HG03280 (cell line): ENCODE measurements around the gene TTYH1.
A peak's percentile ranks its signal among the peaks of the same experiment; 100 is the strongest.
"Not testable (repeated sequence)": the region's sequence is repeated elsewhere in the genome, so short reads cannot be mapped to it uniquely, and the experiment has no call there.

Experiments
- ATAC-seq: cut with Tn5 transposase; IDR thresholded peaks from one replicate; pipeline ENCODE4 v1.9.1; 2021; ENCODE audit warnings: mild to moderate bottlenecking, moderate library complexity; ENCODE audit not compliant: unreplicated experiment

Gene TTYH1

DNA sequence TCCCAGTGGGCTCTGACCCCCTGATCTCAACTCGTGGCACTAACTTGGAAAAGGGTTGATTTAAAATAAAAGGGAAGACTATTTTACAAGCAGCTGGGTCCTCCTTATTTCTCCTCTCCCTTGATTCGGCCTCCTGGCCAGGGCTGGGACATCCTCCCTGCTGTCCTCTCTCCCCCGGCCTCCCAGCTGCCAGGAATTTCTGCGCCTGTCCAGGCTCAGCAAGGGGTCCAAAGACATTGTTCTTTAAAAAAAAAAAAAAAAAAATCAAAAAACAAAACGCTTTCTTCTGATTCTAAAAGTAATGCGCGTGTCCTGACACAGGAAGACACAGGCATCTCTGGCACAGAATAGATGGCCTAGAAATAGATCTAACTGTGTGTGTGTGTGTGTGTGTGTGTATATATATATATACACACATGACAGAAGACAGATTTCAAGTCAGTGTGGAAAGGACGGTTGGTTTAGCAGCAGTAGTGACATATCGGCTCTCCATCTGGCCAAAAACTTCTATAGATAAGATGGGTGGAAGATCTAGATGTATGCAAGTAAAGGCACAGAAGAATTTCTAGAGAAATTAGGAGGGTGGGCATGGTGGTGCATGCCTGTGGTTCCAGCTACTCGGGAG, 21.5 kb downstream of the TTYH1 start:
- ATAC-seq = no peak

DNA sequence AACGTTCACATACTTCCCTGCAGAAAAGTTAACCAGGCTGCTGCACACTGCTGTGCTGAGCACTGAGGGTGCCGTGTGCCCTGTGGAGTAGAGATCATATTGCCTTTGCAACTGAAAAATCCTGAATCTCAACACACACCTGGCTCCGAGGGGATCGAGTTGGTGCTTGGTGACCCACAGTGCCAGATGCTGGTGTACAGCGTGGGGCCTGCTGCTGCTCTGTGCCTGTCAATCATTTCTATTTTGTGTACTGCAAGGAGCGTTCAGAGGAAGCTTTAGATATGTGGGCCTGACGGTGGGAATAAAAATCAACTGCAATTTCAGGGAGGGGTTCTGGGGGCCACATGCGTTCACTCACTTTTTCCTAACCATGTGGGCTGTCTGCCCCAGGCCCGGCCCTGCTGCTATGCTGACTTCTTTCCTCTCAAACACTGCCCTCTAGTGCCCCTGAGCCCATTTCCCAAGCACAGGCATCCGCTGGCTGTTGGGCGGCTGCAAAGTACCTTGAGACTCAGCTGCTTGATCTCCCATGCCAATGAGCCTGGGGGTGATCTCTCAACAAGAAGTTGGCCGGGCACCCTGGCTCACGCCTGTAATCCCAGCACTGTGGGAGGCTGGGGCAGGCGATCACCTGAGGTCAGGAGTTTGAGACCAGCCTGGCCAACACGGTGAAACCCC, 24.0 kb downstream of the TTYH1 start:
- no peak for ATAC-seq

DNA sequence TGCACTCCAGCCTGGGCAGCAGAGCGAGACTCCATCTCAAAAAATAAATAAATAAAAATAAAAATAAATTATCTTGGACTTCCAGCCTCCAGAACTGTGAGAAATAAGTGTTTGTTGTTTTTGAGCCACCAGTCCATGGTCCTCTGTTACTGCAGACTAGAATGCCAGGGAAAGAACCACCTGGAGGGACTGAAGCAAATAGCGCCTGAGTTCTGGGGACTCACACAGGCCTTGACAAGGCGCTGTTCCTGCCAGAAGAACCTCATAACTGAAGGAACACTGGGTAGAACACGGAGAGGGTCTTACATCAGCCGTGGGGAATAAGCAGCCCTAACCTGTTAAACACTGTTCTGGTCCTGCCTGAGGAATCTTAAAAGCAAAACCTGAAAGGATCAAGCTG, 25.4 kb downstream of the TTYH1 start:
- no peak for ATAC-seq

DNA sequence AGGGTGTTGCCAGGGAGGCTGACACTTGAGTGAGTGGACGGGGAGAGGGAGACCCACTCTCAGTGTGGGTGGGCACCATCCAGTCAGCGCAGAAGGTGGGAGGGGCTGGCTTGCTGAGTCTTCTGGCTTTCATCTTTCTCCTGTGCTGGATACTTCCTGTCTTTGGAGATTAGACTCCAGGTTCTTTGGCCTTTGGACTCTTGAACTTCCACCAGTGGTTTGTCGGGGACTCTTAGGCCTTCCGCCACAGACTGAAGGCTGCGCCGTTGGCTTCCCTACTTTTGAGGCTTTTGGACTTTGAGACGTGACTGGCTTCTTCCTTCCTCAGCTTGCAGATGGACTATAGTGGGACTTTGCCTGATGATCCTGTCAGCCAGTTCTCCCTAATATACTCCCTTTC, 29.5 kb downstream of the TTYH1 start:
- ATAC-seq = no peak

DNA sequence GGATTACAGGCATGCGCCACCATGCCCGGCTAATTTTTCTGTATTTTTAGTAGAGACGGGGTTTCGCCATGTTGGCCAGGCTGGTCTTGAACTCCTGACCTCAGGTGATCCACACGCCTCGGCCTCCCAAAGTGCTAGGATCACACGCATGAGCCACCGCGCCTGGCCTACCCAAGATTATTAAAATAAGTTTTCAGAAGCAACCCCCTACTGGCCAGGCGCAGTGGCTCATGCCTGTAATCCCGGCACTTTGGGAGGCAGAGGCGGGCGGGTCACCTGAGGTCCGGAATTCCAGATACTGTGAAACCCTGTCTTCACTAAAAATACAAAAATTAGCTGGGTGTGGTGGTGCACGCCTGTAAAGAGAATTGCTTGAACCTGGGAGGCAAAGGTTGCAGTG, 31.1 kb downstream of the TTYH1 start:
- ATAC-seq = not testable (repeated sequence)

GRCh38 chr19:54448040-54448773, 32.9 kb downstream of the TTYH1 start:
- no peak for ATAC-seq

- peak; percentile 87 for ATAC-seq
These were observed 33.8 kb downstream of the TTYH1 start, which contains the start of gene LENG8 for GRCh38 chr19:54448774-54449700. Gene LENG8 (plus strand): TSS chr19:54449199. CDS start chr19:54451345, 2,146 bp downstream.

GRCh38 chr19:54449701-54450069, 34.4 kb downstream of the TTYH1 start:
- no peak for ATAC-seq

GRCh38 chr19:54451331-54451871, 36.1 kb downstream of the TTYH1 start:
- no peak for ATAC-seq

GRCh38 chr19:54451997-54452396, 36.7 kb downstream of the TTYH1 start:
- no peak for ATAC-seq

DNA sequence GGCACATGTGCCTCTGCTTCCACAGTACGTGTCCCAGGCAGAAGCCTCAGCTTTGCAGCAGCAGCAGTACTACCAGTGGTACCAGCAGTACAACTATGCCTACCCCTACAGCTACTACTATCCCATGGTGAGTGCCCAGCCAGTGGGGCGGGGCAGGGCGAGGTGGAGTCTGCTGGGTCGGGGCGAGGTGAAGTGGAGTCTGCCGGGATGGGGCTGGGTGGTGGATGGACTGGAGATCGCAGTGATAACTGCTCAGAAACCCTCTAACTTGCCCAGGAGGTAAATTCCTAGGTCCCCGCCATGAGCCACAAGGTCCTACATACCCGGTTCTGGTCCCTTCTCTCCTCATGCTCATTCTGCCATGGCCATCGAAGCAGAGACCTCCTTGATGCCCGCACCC, 37.4 kb downstream of the TTYH1 start:
- no peak for ATAC-seq

DNA sequence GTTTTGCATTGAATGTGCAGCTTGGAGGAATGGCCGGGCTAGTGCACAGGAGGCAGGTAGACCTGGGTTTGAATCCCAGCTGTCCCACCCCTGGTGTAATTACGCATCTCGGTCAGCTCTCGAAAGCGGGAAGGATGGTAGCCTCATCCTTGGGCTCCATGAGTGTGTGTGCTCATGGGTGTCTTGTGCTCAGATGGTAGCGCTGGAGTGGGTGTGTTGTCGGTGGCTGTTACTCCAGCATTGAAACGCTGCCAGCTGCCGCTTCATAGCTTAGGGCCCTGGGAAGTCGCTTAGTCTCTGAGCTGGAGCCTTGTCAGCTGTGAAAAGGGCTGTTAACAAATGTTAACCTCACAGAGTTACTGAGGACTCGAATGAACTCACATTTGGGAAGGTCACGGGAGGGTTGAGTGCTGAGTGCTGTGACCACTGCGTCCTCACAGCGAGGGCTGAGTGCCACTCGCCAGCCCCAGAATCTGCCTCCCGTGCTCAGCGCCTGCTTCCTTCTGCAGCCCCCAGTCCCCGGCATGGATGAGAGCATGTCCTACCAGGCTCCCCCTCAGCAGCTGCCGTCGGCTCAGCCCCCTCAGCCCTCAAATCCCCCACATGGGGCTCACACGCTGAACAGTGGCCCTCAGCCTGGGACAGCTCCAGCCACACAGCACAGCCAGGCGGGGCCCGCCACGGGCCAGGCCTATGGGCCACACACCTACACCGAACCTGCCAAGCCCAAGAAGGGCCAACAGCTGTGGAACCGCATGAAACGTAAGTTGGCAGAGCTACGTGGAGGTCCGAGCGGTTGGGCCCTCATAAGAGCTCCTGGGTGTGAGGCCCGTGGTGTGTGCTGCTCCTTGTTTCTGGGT, 38.9 kb downstream of the TTYH1 start:
- ATAC-seq = no peak

DNA sequence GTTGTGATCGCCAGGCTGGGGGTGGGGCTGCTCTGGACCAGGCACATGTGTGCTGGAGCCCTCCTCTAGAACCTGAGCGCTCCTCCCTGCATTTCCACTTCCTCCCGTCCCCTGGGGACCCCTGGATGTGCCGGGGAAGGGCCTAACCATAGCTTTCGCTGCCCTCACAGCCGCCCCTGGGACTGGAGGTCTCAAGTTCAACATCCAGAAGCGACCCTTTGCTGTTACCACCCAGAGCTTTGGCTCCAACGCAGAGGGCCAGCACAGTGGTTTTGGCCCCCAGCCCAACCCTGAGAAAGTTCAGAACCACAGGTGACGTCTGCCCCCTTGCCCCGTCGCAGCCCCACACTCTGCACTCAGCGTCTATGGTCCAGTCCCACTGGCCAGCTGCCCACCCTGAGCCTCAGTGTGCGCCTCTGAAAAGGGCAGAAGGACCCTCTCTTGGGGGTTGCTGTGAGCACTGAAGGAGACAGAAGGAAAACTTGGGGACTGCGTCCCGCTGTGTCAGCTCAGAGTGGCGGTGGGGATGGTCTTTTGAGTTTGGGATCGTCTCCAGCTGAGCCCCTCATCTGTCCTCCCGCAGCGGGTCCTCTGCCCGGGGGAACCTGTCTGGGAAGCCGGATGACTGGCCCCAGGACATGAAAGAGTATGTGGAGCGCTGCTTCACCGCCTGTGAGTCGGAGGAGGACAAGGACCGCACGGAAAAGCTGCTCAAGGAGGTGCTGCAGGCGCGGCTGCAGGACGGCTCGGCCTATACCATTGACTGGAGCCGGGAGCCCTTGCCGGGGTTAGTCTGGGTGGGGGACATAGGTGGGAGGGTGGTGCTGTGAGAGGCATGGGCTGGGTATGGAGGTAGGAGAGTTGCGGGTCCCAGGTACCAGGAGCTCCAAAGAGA, 39.8 kb downstream of the TTYH1 start:
- ATAC-seq = no peak

DNA sequence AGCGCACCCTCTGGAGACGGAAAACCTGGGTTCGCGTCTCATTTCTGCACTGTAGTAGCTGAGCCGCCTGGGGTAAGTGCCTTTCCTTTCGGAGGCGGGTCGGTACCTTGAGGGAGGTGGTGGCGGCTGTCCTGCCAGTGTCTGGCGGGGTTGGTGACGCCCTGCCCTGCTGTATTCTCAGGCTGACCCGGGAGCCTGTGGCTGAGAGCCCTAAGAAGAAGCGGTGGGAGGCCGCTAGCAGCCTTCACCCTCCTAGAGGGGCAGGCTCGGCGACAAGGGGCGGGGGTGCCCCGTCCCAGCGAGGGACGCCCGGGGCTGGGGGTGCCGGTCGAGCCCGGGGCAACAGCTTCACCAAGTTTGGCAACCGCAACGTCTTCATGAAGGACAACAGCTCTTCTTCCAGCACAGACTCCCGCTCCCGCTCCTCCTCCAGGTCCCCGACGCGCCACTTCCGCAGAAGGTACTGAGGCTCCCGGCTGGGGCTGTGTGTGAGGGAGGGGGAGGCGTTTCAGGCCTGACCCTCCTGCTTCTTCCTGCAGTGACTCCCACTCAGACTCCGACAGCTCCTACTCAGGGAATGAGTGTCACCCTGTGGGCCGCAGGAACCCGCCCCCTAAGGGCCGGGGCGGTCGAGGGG, 40.6 kb downstream of the TTYH1 start:
- no peak for ATAC-seq

DNA sequence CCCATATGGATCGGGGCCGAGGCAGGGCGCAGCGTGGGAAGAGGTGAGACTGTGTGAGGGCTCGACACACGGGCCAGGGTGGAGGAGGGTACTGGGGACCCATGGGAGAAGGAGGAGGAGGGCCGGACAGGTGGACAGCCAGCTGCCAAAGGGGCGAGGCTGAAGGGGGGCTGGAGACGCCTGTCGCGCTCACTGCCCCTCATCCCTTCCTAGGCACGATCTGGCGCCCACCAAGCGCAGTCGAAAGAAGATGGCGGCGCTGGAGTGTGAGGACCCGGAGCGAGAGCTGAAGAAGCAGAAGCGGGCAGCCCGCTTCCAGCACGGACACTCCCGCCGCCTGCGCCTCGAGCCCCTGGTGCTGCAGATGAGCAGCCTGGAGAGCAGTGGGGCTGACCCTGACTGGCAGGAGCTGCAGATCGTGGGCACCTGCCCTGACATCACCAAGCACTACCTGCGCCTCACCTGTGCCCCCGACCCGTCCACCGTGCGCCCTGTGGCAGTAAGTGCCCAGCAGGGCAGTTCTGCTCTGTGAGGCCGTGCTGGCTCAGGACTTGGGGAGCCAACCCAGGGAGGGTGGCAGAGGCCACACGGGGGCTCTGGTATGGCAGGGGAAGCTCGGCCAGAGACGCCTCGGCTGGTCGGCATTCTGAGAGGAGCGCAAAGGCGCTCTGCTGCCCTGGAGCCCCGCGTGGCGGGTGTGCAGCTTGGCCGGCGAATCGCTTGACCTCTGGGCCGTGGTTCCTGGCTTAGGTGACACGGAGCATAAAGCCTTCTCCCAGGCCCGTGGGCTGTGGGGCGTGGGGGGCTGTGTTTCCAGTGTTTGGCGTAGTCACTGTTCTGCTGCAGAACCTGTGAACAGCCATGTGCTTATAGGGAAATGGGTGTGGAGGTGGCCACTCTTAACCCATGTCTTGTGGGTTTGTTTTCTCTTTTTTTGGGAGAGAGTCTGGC, 41.4 kb downstream of the TTYH1 start:
- no peak for ATAC-seq

GRCh38 chr19:54457773-54458647, 42.7 kb downstream of the TTYH1 start:
- no peak for ATAC-seq
